Stimulated activated CD8-positive, alpha-beta memory T cell treated with anti-CD3 and anti-CD28 coated beads, Interleukin-12 subunit alpha, Interleukin-12 subunit beta, amount 100 ng/mL, for 4 hours (primary cell): Measurements from ENCODE around the gene TMC7.

Experiments used
- DNase-seq: peaks from one replicate; pipeline ENCODE4 v3.0.0-alpha.2; 2020; ENCODE audit warnings: low read depth

TMC7 gene

GRCh38 chr16:19090916-19091315, 107.2 kb downstream of the TMC7 start:
- no peak for DNase-seq

GRCh38 chr16:19092653-19093410, 109.1 kb downstream of the TMC7 start:
- DNase-seq, result no peak

- no peak for DNase-seq
Observed at GRCh38 chr16:19093631-19094541, 110.2 kb downstream of the TMC7 start.

- no peak for DNase-seq
Observed at GRCh38 chr16:19094542-19095365, 111.0 kb downstream of the TMC7 start.

- DNase-seq, result no peak
Observed at GRCh38 chr16:19095654-19096053, 111.9 kb downstream of the TMC7 start.

- no peak for DNase-seq
Observed at GRCh38 chr16:19098173-19098572, 114.4 kb downstream of the TMC7 start.

GRCh38 chr16:19102187-19102872, 118.6 kb downstream of the TMC7 start:
- DNase-seq, result no peak

GRCh38 chr16:19104607-19105006, 120.9 kb downstream of the TMC7 start:
- no peak for DNase-seq

GRCh38 chr16:19105131-19105530, 121.4 kb downstream of the TMC7 start:
- DNase-seq, result no peak

GRCh38 chr16:19105891-19106624, 122.3 kb downstream of the TMC7 start:
- no peak for DNase-seq

- no peak for DNase-seq
Observed at GRCh38 chr16:19106625-19107020, 122.9 kb downstream of the TMC7 start.

GRCh38 chr16:19108409-19109287, 124.9 kb downstream of the TMC7 start:
- DNase-seq, result no peak

- no peak for DNase-seq
Observed at GRCh38 chr16:19109288-19109664, 125.5 kb downstream of the TMC7 start.

GRCh38 chr16:19110537-19111360, 127.0 kb downstream of the TMC7 start:
- no peak for DNase-seq

GRCh38 chr16:19112099-19112407, 128.3 kb downstream of the TMC7 start:
- DNase-seq, result no peak
